Activated naive CD4-positive, alpha-beta T cell treated with anti-CD3 and anti-CD28 coated beads, Interleukin-2, amount 50 U/mL, for 24 hours (primary cell): ENCODE data around the gene TRIM28.
A peak's percentile ranks its signal among the peaks of the same experiment; 100 is the strongest.

Source experiments
- H3K27ac Mint-ChIP-seq: one replicate; pipeline ENCODE4 v1.8.0; 2021; ENCODE audit warnings: mild to moderate bottlenecking, mixed read lengths
- H3K27me3 Mint-ChIP-seq: one replicate; pipeline ENCODE4 v1.8.0; 2021; ENCODE audit warnings: mixed read lengths
- H3K36me3 Mint-ChIP-seq: one replicate; pipeline ENCODE4 v1.8.0; 2021; ENCODE audit warnings: mixed read lengths
- H3K4me1 Mint-ChIP-seq: one replicate; pipeline ENCODE4 v1.8.0; 2021; ENCODE audit warnings: mixed read lengths
- H3K4me3 Mint-ChIP-seq: one replicate; pipeline ENCODE4 v1.8.0; 2021; ENCODE audit warnings: mild to moderate bottlenecking, mixed read lengths
- H3K9me3 Mint-ChIP-seq: one replicate; pipeline ENCODE4 v1.8.0; 2021; ENCODE audit warnings: mixed read lengths

Gene TRIM28

DNA sequence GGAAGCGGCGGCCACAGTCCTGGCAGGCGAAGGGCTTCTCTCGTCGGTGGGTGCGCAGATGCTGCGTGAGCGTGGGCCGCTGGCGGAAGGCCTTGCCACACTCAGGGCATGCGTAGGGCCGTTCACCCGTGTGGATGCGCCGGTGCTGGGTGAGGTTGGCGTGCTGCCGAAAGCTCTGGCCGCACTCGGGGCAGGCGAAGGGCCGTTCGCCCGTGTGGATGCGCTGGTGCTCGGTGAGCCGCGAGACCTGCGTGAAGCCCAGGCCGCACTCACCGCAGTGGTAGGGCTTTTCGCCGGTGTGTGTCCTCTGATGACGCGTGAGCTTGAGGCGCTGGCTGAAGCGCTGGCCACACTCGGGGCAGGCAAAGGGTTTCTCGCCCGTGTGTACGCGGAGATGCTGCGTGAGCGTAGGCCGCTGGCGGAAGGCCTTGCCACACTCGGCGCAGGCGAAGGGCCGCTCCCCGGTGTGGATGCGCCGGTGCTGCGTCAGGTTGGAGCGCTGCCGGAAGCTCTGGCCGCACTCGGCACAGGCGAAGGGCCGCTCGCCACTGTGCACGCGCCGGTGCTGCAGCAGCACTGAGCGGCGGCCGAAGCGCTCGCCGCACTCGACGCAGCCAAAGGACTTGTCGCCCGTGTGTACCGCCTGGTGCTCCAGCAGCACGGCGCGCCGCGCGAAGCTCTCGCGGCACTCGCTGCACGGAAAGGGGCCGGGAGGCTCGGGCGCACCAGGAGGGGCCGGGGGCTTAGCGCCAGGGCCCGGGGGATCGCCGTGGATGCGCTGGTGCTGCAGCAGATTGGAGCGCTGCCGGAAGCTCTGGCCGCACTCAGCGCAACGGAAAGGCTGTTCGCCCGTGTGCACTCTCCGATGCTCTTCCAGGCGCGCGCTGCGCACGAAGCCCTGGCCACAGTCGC, 18.5 kb downstream of the TRIM28 start:
- Mint-ChIP-seq H3K27ac (peak overlapping the region; percentile 17), H3K4me3 (peak overlapping the region; percentile 90), H3K9me3 (no peaks in the 10 kb centered on the region), H3K27me3 (no peaks in the 10 kb centered on the region), H3K36me3 (no peaks in the 10 kb centered on the region), H3K4me1 (peaks cover 43% of the 10 kb centered on the region)

DNA sequence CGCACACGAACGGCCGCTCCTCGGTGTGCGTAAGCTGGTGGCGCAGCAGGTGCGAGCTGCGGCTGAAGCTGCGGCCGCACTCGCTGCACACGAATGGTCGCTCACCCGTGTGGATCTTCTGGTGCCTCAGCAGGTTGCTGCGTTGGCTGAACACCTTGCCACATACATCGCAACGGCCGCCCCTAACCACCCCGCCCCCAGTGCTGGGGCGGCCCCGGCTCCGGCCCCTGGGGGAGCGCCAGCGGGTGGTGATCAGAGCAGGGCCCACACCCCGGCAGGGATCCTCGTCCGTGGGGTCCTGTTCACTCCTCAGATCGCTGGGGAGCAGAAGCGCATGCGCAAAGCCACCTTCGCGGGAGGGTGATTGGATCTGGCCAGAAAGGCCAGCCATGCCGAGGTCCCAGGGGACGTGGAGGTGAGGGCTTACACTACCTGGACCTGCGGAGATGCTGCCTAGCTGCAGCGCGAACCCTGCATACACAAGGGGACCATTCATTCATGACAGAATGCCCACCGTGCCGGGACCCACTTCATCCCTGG, 19.2 kb downstream of the TRIM28 start:
- H3K27ac Mint-ChIP-seq: no peak overlapping the region
- H3K4me1 Mint-ChIP-seq: peaks cover 37% of the 10 kb centered on the region
- H3K27me3 Mint-ChIP-seq: no peaks in the 10 kb centered on the region
- H3K4me3 Mint-ChIP-seq: peak overlapping the region; percentile 90
- peaks cover under 1% of the 10 kb centered on the region for H3K36me3 Mint-ChIP-seq
- no peaks in the 10 kb centered on the region for H3K9me3 Mint-ChIP-seq

DNA sequence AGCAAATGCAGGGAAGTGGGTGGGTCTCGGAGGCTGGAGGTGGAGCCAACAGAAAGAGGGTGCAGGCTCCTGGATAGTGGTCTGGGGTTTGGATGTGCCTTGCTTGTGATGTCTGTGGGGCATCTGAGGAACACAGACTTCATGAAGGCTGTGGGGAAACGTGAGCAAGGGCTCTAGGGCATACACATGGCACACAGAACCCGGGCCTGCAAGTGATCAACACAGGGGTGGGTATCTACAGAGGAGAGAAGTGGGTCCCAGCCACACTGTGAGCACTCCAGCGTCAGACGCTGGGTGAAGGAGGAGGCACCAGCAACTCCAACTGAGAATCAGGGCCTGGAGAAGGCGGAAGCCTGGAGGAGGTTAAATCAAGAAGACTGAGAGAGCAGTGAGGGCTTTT, 20.0 kb downstream of the TRIM28 start:
- Mint-ChIP-seq H3K27ac (no peak overlapping the region), H3K4me3 (peak overlapping the region; percentile 90), H3K36me3 (peaks cover 3% of the 10 kb centered on the region), H3K4me1 (peaks cover 36% of the 10 kb centered on the region), H3K9me3 (no peaks in the 10 kb centered on the region), H3K27me3 (no peaks in the 10 kb centered on the region)

DNA sequence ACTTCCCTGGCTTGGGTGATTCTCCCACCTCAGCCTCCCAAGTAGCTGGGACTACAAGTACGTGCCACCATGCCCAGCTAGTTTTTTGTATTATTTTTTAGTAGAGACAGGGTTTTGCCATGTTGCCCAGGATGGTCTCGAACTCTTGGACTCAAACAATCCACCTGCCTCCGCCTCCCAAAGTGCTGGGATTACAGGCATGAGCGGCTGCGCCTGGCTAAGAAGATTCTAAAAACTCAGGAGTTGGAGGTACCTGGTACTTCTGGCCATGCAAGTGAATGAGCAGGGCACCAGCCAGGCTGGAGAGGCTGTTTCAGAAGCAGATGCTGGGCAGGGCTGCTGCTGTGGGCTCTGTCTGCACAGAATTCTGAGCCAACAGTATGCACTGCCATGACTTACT, 23.1 kb downstream of the TRIM28 start:
- no peak overlapping the region for H3K27ac Mint-ChIP-seq
- H3K4me1 Mint-ChIP-seq: peaks cover 22% of the 10 kb centered on the region
- no peaks in the 10 kb centered on the region for H3K9me3 Mint-ChIP-seq
- peaks cover 7% of the 10 kb centered on the region for H3K36me3 Mint-ChIP-seq
- no peak overlapping the region for H3K4me3 Mint-ChIP-seq
- H3K27me3 Mint-ChIP-seq: no peaks in the 10 kb centered on the region

DNA sequence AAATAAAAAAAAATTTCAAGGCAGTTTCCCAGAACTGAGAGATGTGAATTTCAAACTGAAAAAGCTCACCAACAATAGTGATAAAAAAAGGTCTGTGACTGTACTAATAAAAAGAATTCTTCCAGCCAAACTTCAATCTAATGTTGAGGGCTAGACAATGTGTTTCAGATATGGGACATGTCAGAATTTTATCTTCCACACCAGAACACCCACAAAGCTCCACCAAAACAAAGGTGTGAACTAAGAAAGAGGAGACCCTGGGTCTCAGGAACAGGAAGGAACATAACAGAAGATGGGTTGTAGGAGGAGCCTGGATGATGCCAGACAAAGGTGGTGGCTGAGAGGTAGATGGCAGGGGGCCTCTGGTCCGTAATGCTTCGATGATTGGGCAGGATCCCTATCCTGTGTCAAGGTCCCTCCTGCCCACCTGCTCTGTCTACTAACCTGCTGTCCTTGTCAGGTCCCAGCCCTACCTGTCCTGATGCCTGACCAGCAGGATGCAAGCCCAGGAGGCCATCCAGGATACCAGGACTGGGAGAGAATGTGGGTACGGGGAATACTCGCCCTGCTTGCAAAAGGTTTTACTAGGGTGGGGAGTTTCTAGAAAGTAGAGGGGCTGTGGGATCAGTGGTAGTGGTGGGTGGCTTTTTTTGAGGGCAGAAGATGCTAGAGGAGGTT, 24.7 kb downstream of the TRIM28 start:
- Mint-ChIP-seq H3K36me3 (peaks cover 8% of the 10 kb centered on the region), H3K9me3 (no peaks in the 10 kb centered on the region), H3K4me3 (no peak overlapping the region), H3K27ac (no peak overlapping the region), H3K27me3 (no peaks in the 10 kb centered on the region), H3K4me1 (peaks cover 25% of the 10 kb centered on the region)

DNA sequence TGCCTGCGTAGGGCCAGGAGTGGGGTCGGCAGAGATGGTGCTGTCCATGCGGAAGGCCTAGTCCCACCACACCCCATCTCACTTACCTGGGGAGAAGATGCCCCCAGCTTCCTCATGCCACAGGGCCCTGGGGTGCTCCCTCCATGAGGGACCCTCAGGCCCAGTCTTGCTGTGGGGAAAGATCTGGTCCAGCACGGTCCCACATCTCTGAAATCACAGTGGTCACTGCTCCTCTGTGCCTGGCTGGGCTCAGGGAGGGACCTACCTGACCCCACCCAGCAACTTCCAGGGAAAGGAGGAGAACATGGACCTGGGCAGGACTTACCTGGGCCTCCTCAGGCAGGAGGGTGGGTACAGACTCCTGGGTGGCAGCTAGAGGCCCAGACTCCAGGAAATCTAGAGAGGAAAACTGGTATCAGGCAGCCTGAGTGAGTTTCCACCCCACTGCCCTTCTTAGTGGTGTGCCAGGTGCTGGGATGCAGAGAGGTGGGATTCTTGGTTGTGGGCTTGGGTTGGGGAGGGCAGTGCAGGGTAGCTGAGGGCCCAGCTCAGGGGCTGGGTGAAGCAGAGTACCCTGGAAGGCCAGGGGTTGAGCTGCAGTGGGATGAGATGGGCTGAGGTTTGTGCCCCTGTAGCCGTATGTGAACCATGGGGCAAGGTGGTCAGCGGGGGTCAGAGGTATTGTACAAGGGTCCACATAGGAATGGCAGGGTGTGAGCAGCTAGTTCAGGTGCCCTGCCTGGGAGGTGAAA, 25.5 kb downstream of the TRIM28 start:
- Mint-ChIP-seq H3K9me3 (no peaks in the 10 kb centered on the region), H3K36me3 (peaks cover 8% of the 10 kb centered on the region), H3K4me1 (peaks cover 23% of the 10 kb centered on the region), H3K4me3 (no peak overlapping the region), H3K27ac (no peak overlapping the region), H3K27me3 (no peaks in the 10 kb centered on the region)

DNA sequence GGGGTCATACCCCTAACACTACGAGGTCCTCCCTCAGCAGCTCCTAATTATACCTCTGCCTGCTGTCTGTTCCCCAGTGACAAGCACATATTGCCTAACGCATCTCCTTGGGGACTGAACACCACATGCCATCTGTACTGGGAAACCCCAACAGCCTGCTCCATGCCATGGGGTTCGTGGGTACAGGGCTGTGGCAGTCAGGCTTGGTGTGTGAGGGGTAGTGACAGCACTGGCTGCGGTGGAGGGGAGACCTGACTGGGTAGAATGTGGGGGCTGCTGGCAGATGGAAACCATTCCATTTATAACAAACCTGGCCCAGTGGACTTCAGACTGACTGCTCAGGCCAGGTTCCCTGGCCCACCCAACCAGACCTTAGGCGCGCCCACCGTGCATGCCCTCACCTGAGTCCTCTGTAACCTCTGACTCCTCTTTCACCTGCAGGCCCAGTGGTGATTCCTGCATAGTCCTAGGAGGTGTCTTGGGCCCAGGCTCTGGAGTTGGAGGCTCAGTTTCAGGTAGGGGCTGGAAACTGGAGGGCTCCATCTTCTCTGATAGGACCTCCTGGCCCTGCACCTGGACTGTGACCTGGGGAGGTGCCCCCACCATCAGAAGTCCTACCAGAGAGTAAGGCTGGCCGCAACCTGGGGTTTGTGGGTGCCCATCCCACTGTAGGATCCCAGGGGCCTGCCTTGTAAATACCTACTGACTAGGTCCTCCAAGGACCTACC, 26.2 kb downstream of the TRIM28 start:
- H3K4me1 Mint-ChIP-seq: peaks cover 21% of the 10 kb centered on the region
- H3K27ac Mint-ChIP-seq: no peak overlapping the region
- peaks cover 8% of the 10 kb centered on the region for H3K36me3 Mint-ChIP-seq
- no peak overlapping the region for H3K4me3 Mint-ChIP-seq
- no peaks in the 10 kb centered on the region for H3K27me3 Mint-ChIP-seq
- H3K9me3 Mint-ChIP-seq: no peaks in the 10 kb centered on the region

DNA sequence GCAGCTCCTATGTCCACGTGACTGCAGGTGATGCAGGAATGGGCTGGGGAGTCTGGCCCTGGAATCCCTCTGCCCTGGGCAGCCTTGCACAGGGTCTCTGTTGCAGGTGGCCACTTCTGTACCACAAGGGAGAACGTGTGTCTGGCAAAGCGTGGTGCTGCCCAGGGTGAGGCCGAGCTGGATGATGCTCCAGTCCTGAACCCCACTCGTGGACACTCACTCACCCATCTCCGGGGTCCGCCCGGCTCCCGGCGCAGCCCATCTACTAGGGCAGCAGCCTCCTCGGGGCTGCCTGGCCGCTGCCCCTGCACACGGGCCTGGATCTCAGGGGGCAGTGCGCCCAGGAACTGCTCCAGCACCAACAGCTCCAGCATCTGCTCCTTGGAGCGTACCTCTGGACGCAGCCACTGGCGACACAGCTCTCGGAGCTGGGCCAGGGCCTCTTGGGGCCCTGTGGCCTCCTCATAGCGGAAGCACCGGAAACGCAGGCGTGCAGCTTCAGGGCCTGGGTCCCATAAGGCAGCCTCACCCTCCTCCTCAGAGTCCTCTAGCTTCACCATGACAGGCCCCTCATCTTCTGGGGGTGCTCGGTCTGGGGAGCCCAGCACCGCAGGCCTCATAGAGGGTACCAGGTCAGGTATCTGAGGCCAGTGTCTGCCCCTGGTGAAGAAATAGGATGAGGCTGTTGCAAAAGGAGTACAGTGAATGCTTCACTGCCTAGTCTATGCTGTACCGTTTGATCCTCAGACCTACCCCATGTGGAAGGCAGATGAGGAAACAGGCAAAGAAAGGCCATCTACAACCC, 27.1 kb downstream of the TRIM28 start:
- H3K27ac Mint-ChIP-seq: no peak overlapping the region
- no peaks in the 10 kb centered on the region for H3K9me3 Mint-ChIP-seq
- H3K36me3 Mint-ChIP-seq: peaks cover 8% of the 10 kb centered on the region
- H3K4me3 Mint-ChIP-seq: no peak overlapping the region
- peaks cover 24% of the 10 kb centered on the region for H3K4me1 Mint-ChIP-seq
- H3K27me3 Mint-ChIP-seq: no peaks in the 10 kb centered on the region

DNA sequence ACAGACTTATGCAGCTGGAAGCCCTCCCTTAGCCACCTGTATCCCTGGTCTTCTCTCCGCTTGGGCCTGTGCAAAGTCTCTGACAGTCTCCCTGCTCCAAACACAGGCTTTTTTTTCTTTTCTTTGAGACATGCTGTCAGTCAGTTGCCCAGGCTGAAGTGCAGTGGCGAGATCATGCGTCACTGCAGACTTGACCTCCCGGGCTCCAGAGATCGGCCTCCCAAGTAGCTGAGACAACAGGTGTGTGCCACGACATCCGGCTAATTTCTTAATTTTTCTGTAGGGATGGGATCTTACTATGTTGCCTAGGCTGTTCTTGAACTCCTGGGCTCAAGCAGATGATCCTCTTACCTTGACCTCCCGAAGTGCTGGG, 27.7 kb downstream of the TRIM28 start:
- peaks cover 8% of the 10 kb centered on the region for H3K36me3 Mint-ChIP-seq
- H3K27me3 Mint-ChIP-seq: no peaks in the 10 kb centered on the region
- no peaks in the 10 kb centered on the region for H3K9me3 Mint-ChIP-seq
- H3K4me1 Mint-ChIP-seq: peaks cover 26% of the 10 kb centered on the region
- peak overlapping the region; percentile 81 for H3K27ac Mint-ChIP-seq
- no peak overlapping the region for H3K4me3 Mint-ChIP-seq

DNA sequence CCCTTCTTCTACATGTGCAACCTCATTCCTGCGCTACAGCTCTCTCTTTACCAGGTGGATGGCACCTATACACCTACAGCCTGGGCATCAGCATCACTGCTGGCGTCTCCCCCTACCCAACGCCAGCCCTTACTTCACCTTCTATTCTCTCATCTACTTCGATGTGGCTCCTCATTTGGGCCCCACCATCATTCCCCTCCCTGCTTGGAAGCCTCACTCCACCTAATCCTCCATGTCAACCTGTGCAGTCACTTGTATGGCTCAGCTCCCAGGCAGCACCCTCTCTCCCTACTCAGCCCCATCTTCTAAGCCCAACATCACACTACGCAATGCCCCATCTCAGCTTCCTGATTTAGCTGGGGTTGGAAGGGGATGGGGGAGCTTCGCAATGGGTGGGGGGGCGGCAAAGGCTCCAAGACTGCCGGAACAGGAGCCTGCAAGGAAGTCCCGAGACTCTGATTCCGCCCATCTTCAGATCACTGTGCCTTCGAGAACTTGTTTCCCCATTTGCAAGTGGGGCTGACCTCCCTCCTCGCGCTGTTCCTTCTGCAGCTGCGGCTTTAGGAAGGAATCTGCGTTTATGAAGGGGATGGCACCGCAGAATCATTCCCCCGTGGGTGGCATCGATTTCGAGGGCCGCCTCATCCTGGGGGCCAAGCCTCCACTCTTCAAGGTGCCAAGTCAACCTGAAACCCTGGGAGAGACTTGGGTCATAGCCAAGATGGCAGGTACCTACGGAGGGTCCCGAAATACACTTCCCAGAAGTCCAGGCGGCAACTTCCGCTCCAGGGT, 28.4 kb downstream of the TRIM28 start:
- peaks cover 26% of the 10 kb centered on the region for H3K4me1 Mint-ChIP-seq
- H3K27ac Mint-ChIP-seq: peak overlapping the region; percentile 100
- H3K27me3 Mint-ChIP-seq: no peaks in the 10 kb centered on the region
- H3K36me3 Mint-ChIP-seq: peaks cover 8% of the 10 kb centered on the region
- peak overlapping the region; percentile 92 for H3K4me3 Mint-ChIP-seq
- H3K9me3 Mint-ChIP-seq: no peaks in the 10 kb centered on the region

DNA sequence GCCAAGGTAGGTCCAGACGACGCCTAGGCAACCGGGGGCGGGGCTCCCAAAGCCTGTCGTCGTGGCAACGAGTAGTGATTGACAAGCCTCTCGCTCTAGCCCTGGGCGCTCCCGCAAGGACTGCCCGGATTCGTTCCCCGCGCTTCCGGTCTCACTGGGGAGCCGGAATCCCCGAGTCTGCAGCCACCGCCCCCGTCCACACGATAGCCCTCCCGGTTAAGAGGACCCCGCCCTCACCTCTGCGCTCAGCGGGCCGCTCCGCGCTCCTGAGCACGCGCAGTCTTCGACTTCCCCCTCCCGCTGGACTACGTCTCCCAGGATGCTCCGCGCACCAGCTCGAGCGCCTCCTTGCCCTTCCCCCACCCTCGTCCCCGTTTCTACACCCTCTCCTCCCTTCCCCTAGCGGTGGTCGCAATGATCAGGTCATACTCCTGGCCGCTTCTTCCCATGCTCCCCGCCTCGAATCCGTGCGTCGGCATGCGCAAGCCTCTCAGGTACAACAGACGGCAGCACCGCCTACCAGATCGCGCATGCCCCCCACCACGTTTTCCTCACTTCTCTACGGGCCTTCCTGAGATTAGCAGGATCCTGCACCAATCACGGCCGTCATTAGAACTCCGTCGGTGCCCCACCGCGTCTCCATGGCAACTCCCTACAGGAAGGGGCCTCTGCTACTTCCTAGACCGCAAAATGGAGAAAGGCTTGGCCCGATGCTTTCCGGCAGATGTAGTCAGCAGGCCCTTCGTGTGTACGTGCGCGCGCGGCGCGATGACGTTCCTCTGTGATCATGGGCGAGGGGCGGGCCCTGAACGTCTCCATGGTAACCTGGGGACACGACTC, 29.2 kb downstream of the TRIM28 start, which contains the start of gene MZF1:
Gene MZF1 (minus strand): TSS at position 518 of the 840 bp plus-strand sequence. CDS start 1,946 bp downstream, outside the sequence.
- Mint-ChIP-seq H3K9me3 (no peaks in the 10 kb centered on the region), H3K27ac (peak within 1 kb of the TSS; percentile 100), H3K4me3 (peak within 1 kb of the TSS; percentile 92), H3K27me3 (no peaks in the 10 kb centered on the region), H3K36me3 (peaks cover 8% of the 10 kb centered on the region), H3K4me1 (peaks cover 32% of the 10 kb centered on the region)

DNA sequence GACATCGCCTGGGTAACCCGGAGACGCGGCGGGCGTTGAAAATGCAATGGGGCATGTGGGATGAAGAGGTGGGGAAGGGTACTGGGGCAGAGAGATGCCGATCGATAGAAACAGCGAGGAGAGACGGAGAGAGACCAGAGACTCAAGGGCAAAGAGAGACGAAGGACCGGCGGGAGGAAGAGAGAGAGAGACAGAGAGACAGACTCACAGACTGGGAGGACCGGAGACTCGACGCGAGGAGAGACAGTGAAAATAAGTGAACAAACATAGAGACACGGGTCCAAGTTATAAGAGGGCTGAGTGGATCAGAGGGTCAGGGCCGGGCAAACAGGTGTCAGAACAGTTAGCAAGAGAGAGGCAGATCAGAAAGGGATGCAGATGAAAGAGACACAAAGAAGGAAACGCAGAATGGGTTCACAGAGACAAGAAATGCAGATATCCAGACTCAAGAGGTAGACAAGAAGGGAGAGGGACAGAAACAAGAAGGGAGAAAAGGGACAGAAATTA, 29.8 kb downstream of the TRIM28 start:
- Mint-ChIP-seq H3K4me1 (peaks cover 39% of the 10 kb centered on the region), H3K36me3 (peaks cover 5% of the 10 kb centered on the region), H3K4me3 (peak overlapping the region; percentile 92), H3K27ac (peak overlapping the region; percentile 100), H3K27me3 (no peaks in the 10 kb centered on the region), H3K9me3 (no peaks in the 10 kb centered on the region)
